Germinal center (tissue), 1 donor: ENCODE data around the gene PHC2.

Source experiments
- DNase-seq: peaks from one replicate; pipeline ENCODE4 v3.0.0; 2012; ENCODE audit warnings: mixed read lengths, low spot score

PHC2 gene

DNA sequence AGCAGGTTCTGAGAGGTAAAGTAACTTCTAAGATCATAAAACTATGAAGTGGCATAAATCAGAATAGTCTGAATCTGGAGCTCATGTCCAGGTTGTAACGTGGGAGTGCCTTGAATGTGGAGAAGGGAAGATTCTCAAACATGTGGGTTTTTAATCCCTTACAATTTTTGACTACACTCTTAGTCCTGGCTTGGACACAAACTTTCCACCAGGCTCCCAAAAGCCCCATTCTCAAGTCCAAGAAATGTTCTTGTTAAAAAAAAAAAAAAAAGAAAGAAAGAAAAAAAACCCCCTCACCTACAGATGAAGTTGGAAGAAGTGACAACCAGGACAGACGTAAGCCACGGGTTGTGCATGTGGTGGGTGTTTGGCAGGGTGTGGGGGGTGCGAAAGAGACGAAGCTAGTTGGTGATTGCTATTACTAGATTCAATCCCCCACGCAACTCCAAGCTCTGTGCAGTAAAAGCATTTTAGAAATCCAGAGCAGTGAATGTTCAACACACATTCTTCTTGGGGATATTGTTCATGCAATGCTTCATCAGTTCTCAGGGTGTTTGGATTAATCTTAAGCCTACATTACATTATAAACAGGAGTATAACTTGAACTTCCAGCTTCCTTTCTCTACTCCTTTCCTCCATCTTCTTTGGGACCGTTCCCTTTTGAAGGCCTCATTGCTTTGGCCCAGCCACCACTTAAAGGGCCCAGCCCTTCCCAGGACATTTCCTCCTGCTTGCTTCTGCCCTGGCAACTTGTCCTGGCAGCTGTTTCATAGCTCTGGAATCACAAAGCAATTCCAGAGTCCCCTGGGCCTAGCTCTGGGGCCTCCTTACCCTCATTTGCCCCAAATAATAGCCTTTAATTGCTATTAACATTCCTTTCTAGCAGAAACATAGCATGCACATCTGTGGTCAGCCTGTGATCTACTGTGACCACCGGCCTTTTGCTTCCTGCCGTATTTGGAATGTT, 41.8 kb downstream of the PHC2 start:
- DNase-seq: no peak

DNA sequence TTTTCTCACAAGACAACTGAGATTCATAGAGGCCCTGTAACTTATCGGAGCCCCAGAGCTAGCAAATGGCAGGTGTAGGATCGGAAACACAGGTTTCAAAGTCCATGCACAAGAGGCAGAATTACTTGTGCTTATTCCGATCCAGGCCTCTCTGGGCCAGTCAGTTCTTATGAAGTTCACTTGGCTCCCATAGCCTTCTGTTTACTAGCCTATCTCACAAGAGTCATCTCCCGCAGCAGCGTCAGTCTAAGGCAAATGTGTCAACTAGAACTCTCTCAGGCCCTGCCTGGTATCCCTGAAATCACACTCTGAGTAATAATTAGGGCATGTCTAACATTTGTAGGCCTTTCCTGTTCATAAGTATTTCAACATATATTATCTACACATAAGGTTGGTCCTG, 43.3 kb downstream of the PHC2 start:
- no peak for DNase-seq

DNA sequence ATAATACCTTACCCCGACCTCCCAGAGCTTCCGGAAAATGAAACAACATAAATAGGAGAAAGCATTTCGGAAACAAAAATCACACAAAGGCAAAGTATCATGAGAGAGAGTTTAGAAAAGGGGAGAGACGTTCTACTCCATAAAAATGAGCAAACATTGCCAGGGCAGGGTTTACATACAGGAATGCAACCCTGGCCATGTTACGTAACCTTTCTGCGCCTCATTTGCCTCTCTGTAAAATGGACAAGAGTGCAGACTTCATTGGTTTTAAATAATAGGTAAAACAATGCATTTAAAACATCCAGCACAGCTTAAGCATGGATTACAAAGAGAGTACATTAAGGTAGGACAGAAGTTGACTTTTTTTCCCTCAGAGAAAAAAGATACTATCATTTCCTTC, 45.6 kb downstream of the PHC2 start:
- no peak for DNase-seq

DNA sequence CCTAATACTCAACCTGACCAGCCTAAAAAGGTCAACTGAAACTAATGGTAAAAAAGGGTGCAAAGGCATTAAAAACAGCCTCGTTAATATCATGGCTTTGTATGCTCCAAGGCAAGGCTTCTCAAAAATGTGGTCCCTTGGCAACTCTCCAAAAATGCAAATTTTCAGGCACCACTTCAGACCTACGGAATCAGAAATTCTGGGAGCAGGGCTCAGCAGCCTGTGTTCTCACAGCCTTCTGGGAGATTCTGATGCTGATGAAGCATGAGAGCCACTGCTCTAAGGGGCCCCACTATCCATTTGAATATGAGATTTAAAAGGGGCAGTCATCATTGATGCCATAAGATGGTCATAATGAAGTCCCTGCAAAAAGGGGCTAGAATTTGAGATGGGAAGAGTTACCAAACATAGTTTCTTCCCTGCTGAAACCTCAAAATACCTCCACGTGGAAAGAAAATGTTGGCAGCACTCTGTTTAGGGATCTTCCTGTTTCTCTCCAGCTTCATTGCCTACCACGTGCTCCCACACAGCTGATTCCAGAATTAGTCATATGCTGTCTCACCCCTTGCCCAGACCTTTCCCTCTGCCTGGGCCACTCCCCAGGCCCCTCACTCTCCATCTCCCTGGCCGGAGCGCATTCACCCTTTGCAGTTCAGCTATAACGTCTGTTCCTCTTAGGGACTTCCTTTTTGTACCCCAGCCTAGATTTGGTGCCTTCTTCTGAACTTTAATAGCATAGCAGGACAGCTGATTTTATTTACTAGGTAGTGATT, 46.7 kb downstream of the PHC2 start:
- no peak for DNase-seq

DNA sequence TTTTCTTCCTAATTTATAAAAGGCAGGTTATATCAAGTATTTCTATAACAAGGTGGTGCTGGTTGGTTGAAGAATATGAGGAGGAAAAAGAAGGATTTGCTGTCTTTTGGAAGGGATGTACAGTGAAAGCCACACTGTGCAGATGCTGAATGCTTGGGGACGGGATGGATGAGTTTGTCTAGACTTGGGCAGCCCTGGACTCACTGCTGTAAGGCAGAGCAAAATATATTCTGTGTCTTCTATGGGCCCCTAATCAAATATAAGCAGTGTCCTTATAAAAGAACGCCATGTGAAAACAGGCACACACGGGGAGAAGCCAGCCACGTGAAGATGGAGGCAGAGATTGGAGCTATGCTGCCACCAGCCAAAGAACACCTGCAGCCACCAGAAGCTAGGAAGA, 47.4 kb downstream of the PHC2 start:
- DNase-seq: no peak

DNA sequence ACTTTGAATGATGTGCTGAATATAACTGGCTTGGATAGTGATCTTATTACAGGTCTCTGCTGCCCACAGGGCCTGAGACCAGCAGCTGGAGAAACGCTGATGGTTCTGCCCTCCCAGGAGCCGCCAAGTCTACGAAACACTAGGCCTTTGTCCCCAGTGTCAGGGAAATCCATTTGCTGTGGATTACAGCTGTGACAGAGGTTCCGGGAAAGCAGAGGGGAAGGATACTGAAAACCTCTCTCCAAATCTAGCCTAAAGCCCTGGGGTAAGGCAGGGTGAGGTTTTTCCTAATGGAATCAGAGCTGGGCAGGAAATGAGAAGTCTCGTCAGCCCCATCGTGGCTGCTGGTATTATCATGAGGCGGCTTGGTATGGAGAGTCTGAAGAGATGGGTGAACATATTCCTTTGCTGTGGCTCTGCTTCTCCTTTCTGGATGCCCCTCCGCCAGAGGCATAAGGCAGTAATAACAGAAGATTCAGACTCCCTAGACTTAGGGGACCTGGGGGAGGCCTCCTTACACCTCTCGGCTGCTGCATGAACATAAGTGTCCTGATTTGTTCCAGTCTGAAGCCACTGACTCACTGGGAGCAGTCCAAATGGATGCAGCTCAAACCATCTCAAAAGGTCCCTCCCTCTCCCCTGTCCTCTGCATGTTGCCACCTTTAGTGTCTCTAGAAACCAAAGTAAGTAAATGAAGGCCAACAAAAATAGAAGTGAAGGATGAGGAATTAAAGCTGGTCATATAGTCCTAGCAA, 48.1 kb downstream of the PHC2 start:
- no peak for DNase-seq

DNA sequence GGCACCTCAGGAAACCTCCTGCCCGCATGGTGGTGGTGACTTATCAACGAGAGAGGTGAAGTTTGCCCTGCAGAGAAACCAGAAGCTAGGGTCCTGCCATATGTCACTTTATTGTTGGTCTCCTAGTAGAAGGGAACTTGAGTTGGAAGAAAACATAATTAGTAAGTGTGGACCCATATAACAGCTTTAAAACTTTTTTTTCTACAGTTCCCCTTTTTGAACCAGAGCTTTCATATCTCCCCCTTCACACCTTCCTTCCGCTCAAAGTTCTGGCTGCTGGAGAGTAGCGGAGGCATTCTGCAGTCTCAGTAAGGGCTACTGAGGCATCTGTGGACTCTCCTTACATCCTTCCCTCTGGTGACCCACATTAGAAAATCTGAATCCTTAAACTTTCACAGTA, 48.9 kb downstream of the PHC2 start:
- DNase-seq: no peak

DNA sequence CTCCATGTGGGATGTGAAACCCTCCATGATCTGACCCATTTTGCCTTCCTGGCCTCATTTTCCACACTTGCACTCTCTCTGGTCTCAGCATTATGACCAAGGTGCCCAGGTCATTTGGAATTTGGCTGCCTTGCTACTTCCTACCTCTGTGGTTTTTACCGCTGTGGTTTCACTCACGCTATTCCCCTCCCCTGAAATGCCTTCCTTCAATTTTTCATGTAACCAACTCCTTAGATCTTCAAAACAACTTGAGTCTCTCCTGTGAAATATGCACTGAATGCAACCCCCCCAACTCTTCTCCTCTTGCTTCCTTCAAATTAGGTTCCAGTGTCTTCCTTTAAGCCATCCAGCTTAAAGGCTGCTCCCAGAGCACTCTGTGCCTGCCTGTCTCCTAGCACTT, 50.1 kb downstream of the PHC2 start:
- DNase-seq: no peak

DNA sequence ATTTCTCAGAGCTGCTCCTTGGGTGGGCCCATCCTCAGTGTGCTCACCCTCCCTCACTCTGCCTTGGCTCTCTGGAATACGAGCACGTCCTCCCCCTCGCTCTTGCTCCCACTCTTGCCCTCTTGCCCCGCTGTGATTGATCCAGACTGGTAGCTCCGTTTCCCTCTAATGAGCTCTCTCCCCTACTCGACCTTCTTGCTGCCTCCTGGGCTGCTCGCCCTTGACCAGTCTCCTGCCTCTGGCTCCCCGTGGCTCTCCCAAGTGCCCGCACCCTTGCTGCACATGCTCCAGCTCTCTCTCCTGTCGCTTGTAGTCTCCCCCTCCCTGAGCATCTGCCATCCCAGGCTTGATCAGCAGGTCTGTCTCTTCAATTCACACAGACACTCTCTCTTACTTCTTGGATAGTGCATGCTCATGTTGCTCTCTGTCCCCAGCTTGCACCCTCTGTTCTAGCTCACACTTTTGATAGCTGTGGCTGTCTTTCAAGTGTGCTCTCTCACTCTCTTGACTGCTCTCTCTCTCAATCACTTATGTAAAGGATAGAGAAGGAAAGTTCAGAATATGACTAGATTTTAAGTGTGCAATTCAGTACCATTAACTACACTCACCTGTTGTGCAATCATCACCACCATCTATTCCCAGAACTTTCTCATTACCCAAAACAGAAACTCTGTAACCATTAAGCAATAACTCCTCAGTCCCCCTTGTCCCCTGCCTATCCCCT, 51.1 kb downstream of the PHC2 start:
- no peak for DNase-seq

DNA sequence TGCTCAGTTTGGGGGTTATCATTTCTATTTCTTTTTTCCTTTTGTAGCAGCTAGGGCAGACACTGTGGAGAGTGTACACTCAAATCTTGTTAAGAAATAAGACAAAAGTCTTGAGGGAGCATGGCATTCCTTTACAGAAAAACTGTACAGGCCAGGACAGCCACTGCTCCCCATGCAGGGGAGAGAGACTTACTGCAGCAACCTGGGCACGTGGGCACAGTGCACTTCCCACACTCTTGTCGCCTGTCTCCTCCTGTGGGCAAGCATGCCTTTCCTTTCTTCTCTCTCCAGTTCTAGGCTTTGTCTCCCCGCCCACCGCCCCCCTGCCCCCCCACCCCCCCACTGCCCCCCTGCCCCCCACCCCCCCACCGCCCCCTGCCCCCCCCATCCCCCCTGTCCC, 51.9 kb downstream of the PHC2 start:
- no peak for DNase-seq

DNA sequence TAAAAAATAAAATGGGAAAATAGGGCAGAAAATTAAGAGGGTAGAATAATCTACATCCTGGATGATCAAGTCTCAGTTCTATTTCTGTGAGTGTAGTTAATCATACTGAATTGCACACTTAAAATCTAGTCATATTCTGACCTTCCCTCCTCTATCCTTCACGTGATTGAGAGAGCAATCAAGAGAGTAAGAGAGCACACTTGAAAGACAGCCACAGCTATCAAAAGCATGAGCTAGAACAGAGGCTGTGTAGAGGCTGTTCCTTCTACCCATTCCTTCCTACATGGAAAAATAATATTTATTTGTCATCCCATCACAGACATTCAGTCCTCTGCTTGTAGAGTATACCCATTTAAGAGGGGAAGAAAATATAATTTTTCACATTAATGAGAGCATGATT, 52.4 kb downstream of the PHC2 start:
- no peak for DNase-seq

DNA sequence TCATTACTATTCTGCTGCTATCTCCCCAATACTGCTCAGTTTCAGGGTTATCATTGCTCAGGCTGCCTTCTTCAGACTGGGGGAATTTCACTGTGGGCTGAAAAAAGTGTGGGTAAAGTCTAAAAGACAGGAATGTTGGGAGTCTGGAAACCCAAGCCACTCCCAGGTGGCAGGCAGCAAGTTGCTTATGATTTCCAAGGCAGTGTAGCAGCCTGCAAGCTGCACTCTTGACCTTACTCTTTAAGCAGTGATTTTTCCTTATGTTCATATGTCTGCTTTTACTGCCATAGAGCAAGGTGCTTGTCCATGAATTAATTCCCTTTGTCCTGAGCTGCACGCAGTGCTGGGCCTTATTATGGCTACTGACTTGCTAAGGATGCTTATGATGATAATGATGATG, 53.1 kb downstream of the PHC2 start:
- no peak for DNase-seq

DNA sequence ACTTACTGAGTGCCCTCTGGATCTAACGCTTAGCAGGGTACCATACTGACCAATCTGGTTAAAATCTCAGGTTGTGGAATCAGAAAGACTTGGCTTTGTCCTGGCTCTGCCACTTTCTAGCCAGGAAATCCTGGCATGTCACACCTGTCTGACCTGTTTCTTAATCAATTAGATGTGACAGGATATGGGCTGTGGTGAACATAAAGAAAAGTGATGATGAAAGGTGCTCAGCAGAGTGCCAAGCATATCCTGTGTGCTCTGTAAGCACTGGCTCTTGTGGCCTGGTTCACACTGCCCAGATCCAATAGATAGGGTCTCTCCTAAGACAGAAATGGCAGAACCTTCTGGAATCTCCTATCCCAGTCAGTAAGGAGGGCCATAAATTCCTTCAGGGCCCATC, 53.9 kb downstream of the PHC2 start:
- DNase-seq: no peak

DNA sequence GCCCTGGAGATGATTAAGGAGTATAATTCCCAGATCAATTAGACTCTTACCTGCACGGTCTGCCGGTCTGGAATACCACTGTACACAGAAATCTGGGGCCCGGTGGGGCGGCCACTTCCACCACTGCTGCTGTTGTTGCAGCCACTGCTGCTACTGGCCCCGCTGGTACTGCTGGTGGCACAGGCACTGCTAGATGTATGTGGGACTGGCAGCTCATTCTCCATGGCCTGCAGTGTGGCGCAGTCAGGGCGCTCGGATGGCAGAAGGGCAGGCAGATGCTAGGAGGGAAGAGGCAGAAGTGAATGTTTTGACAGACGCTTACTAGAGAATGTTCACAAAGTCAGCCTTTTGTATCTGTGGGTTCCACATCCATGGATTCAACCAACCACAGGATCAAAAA, 55.6 kb downstream of the PHC2 start:
- DNase-seq: no peak

DNA sequence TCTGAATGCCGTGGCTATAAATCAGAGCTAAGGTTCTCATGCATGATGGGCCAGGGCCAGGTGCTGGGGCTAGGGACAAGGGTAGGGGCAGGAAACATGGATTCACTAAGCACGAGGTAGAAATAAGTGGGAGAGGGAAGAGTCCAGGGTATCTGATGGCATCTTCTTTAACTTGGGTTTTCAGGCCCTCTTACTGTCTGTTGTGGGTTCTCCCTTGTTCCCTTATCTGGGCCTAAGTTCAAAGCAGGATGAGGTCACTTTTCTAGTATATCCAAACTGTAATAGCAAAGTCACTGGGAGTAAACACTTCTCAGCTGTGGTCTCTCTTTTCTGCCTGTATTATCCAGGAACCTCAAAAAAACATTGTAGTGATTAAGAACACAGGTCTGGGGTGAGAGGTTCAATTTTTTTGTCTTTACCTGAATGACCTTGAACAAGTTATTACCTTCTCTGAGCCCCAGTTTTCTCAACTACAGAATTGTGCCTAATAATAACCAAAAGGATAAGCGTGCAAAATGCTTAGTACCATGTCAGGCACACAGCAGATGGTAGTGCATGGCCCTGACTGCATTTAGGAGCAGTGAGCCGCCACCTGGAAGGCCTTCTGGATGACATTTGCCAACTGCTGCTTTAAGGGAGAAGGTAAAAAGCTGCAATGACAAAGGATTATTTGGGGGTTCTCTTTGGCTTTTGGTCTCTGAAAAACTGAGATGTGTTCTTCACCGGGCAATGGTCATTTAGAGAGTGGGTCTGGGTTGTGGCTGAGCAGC, 56.4 kb downstream of the PHC2 start:
- no peak for DNase-seq

DNA sequence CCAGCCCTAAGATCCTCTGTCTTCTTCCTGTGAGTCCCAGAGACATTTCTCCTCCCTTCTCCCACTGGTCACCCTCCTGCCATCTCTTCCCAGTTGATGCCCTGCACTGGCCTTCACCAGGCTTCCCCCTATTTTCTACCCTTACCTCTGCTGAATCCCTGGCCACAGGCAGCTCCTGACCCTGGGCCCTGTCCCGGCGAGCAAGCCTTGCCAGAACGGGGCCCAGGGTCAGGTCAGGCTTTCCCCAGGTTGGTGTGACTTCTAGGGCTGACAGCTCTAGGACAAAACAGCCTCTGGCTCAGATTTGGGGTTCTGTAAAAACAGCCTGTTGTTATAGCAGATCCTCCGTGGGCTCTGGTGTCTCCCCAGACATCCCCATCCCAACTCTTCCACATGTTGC, 57.3 kb downstream of the PHC2 start:
- DNase-seq: no peak

DNA sequence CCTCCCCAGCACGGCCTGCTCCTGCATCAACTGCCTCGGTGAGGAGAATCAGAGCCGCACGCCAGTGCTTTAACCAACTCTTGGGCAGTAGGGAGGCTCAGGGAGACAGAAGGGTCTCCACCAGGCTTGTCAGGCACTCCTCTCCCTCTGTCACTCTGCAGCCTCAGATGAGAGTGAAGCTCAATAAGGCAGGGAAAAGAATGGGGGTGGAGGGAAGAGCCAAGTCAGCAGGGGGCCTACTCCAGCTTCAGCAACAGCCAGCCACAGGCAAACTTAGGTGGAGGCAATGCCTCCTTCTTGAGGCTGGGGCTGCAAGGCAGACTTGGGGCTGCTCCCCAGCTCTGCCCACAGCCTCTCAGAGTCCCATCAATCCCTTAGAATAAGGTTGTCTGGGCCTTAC, 58.2 kb downstream of the PHC2 start:
- DNase-seq: no peak

DNA sequence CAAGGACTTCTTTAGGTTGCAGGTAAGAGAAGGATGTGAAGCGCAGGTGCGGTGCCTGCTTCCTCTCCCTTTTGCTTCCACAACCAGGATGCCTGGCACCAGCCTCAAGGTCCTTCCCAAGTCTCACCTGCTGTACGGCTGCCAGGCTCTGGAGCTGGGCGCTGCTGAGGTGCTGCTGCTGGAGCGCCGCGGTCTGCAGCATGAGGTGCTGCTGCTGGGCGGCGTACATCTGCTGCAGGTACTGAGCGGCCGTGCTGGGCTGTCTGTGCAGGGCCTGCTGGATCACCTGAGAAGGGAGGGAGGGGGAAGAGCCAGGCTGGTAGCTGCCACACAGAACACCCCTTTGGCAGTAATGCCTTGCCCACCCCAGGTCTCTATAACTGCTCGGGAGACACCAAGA, 58.7 kb downstream of the PHC2 start:
- no peak for DNase-seq

DNA sequence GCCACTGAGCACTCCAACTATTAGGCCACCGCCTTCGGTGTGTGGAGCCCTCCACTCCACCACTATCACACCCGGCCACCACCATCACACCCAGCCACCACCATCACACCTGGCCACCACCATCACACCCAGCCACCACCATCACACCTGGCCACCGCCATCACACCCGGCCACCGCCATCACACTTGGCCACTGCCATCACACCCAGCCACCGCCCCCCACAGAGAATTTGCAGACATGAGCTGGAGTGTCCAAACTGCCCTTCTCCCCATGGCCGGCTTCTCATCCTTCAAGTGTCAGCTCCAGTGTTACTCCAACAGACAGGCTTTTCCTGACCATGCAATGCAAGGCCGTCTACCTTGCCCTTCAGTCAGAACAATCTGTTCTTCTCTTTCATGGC, 59.6 kb downstream of the PHC2 start:
- no peak for DNase-seq

DNA sequence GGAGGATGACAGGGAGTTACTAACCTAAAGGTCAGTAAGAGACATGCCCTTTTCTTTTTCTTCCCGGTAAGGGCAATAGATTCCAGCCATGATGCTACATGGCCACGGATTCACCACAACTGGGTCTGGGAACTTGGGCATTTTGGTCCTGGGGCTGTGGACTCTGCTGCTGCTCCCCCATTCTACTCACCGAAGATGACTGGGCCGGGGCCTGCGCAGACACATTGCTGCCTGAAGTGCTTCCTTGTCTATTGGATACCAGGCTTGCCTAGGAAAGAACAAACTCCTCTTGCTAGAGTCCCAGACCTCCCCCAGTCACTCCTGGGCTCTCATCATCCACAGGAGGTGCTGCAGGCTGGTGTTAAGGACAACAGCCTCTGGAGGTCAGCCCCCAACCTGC, 60.1 kb downstream of the PHC2 start:
- no peak for DNase-seq

DNA sequence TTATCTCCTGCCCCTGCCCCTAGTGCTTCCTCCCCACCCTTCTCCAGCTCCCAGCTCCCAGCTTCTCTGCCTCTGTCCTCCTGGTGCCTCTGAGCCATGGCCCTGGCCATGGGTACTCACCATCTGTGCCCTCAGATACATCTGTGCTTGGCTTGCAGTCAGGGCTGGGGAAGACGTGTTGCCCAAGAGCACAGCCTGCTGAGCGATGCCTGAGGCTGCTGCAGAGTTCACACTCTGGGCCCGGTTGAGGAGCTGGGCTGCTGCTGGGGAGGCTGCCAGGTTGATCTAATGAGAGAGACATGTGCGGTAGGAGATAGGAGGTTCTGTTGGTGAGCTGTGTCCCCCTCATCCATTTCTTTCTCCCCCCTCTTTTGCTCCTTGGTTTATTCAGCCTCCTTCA, 60.6 kb downstream of the PHC2 start:
- DNase-seq: no peak
